Neural progenitor cell (in vitro differentiated cells): Measurements from ENCODE around the gene ERFL. TPM values are rescaled to one million over a fixed set of nuclear protein-coding genes. Genes with fewer than 3 reads are reported as not detected.

Experiments
- DNase-seq: peaks from one replicate; pipeline ENCODE4 v3.0.0-alpha.2; 2016; ENCODE audit warnings: low spot score
- H2AFZ ChIP-seq: fragments of 200-600 bp; sonication (generic); replicated peaks from 2 replicates; pipeline ENCODE4 v1.6.1; 2016; ENCODE audit warnings: antibody characterized with exemption
- H3F3A ChIP-seq: fragments of 200-600 bp; sonication (generic); 2 replicates; pipeline ENCODE4 v1.6.1; 2016; ENCODE audit warnings: antibody characterized with exemption, low read depth
- H3K27ac ChIP-seq: fragments of 200-600 bp; sonication (generic); 2 replicates; pipeline ENCODE4 v1.5.1; 2016; ENCODE audit warnings: mild to moderate bottlenecking
- H3K27me3 ChIP-seq: fragments of 200-600 bp; sonication (generic); 2 replicates; pipeline ENCODE4 v1.6.1; 2016; ENCODE audit warnings: mild to moderate bottlenecking, moderate library complexity
- H3K36me3 ChIP-seq: fragments of 200-600 bp; sonication (generic); 2 replicates; pipeline ENCODE4 v1.5.1; 2016
- H3K4me1 ChIP-seq: fragments of 200-600 bp; sonication (generic); 2 replicates; pipeline ENCODE4 v1.6.1; 2016; ENCODE audit warnings: mixed run types
- H3K4me2 ChIP-seq: fragments of 200-600 bp; sonication (generic); 2 replicates; pipeline ENCODE4 v1.6.1; 2016
- H3K4me3 ChIP-seq: fragments of 200-600 bp; sonication (generic); 2 replicates; pipeline ENCODE4 v1.5.1; 2016
- H3K79me2 ChIP-seq: fragments of 200-600 bp; sonication (generic); 2 replicates; pipeline ENCODE4 v1.6.1; 2016; ENCODE audit warnings: low read depth
- H3K9ac ChIP-seq: fragments of 200-600 bp; sonication (generic); 2 replicates; pipeline ENCODE4 v1.6.1; 2016
- H3K9me3 ChIP-seq: fragments of 200-600 bp; sonication (generic); 2 replicates; pipeline ENCODE4 v1.5.1; 2016; ENCODE audit warnings: low read depth
- H4K20me1 ChIP-seq: fragments of 200-600 bp; sonication (generic); 2 replicates; pipeline ENCODE4 v1.6.1; 2016; ENCODE audit warnings: low read depth
- H3K27ac Mint-ChIP-seq: 3 replicates; pipeline ENCODE4 v1.8.0; 2021; ENCODE audit warnings: mixed read lengths
- H3K27me3 Mint-ChIP-seq: 2 replicates; pipeline ENCODE4 v1.8.0; 2022; ENCODE audit warnings: low read depth, mild to moderate bottlenecking, inconsistent platforms, moderate library complexity, mixed read lengths; ENCODE audit not compliant: insufficient read depth
- H3K36me3 Mint-ChIP-seq: 3 replicates; pipeline ENCODE4 v1.8.0; 2021; ENCODE audit warnings: mixed read lengths
- H3K4me1 Mint-ChIP-seq: 3 replicates; pipeline ENCODE4 v1.8.0; 2021; ENCODE audit warnings: mixed read lengths
- H3K4me3 Mint-ChIP-seq: 3 replicates; pipeline ENCODE4 v1.8.0; 2021; ENCODE audit warnings: mild to moderate bottlenecking, moderate library complexity, mixed read lengths
- H3K9me3 Mint-ChIP-seq: 3 replicates; pipeline ENCODE4 v1.8.0; 2020; ENCODE audit warnings: mixed read lengths
- CTCF ChIP-seq: fragments of 200-600 bp; sonication (generic); IDR thresholded peaks from 2 replicates; pipeline ENCODE4 v1.5.1; 2017; ENCODE audit warnings: antibody characterized with exemption, mild to moderate bottlenecking
- EZH2 ChIP-seq: fragments of 200-600 bp; sonication (generic); IDR thresholded peaks from 2 replicates; pipeline ENCODE4 v1.6.1; 2017; ENCODE audit warnings: antibody characterized with exemption, mild to moderate bottlenecking, moderate library complexity
- EZH2phosphoT487 ChIP-seq: fragments of 200-600 bp; sonication (generic); IDR thresholded peaks from 2 replicates; pipeline ENCODE4 v1.6.1; 2017; ENCODE audit warnings: antibody characterized with exemption
- total RNA-seq: library from RNA; depleted of rRNA; stranded (reverse); fragments of >200 nt; gene quantifications from 2 replicates; pipeline ENCODE4 v1.2.3, GENCODE V29; 2015; ENCODE audit warnings: low replicate concordance

ERFL gene
- total RNA-seq, 1 donor from 2014 or later = 0.65 TPM

- TF ChIP-seq CTCF (no peak), EZH2phosphoT487 (no peak), EZH2 (no peak)
- H3K27ac ChIP-seq = no peak overlapping the region
- no peak overlapping the region for H3K9ac ChIP-seq
- peaks cover 34% of the 10 kb centered on the region for H4K20me1 ChIP-seq
- Mint-ChIP-seq H3K4me3 (no peak overlapping the region), H3K27me3 (peaks cover 69% of the 10 kb centered on the region), H3K9me3 (no peaks in the 10 kb centered on the region), H3K36me3 (no peaks in the 10 kb centered on the region), H3K27ac (no peak overlapping the region), H3K4me1 (peaks cover 15% of the 10 kb centered on the region)
- no peak for DNase-seq
- no peak overlapping the region for H2AFZ ChIP-seq
- peaks cover 2% of the 10 kb centered on the region for H3K4me1 ChIP-seq
- peaks cover 99% of the 10 kb centered on the region for H3K27me3 ChIP-seq
- H3K36me3 ChIP-seq = no peaks in the 10 kb centered on the region
- H3K9me3 ChIP-seq = no peaks in the 10 kb centered on the region
- no peaks in the 10 kb centered on the region for H3K79me2 ChIP-seq
- H3K4me2 ChIP-seq = no peak overlapping the region
- H3K4me3 ChIP-seq = no peak overlapping the region
- peaks cover 23% of the 10 kb centered on the region for H3F3A ChIP-seq
Measured at GRCh38 chr19:41933693-41934426, 5.6 kb upstream of the ERFL start.

GRCh38 chr19:41932720-41933332 lies 4.6 kb upstream of the ERFL start:
- no peaks in the 10 kb centered on the region for H3K9me3 Mint-ChIP-seq
- Histone ChIP-seq H3K4me1 (peaks cover 5% of the 10 kb centered on the region), H3K27me3 (peaks cover 100% of the 10 kb centered on the region), H3F3A (peaks cover 20% of the 10 kb centered on the region), H4K20me1 (peaks cover 34% of the 10 kb centered on the region), H3K27ac (no peak overlapping the region), H3K9me3 (no peaks in the 10 kb centered on the region), H3K79me2 (no peaks in the 10 kb centered on the region), H3K4me2 (no peak overlapping the region), H3K4me3 (no peak overlapping the region), H3K9ac (no peak overlapping the region), H2AFZ (no peak overlapping the region), H3K36me3 (no peaks in the 10 kb centered on the region)
- no peak overlapping the region for H3K27ac Mint-ChIP-seq
- no peaks in the 10 kb centered on the region for H3K36me3 Mint-ChIP-seq
- peaks cover 74% of the 10 kb centered on the region for H3K27me3 Mint-ChIP-seq
- H3K4me3 Mint-ChIP-seq = no peak overlapping the region
- H3K4me1 Mint-ChIP-seq = peaks cover 17% of the 10 kb centered on the region
- TF ChIP-seq EZH2phosphoT487 (no peak), CTCF (no peak), EZH2 (peak; percentile 71)
- DNase-seq = no peak

GRCh38 chr19:41932259-41932719 lies 4.0 kb upstream of the ERFL start:
- Histone ChIP-seq H3K9ac (no peak overlapping the region), H2AFZ (no peak overlapping the region), H3K27ac (no peak overlapping the region), H3F3A (peaks cover 20% of the 10 kb centered on the region), H4K20me1 (peaks cover 38% of the 10 kb centered on the region), H3K4me2 (no peak overlapping the region), H3K4me1 (peaks cover 5% of the 10 kb centered on the region), H3K9me3 (no peaks in the 10 kb centered on the region), H3K27me3 (peaks cover 100% of the 10 kb centered on the region), H3K79me2 (no peaks in the 10 kb centered on the region), H3K4me3 (no peak overlapping the region), H3K36me3 (no peaks in the 10 kb centered on the region)
- no peaks in the 10 kb centered on the region for H3K9me3 Mint-ChIP-seq
- no peak overlapping the region for H3K4me3 Mint-ChIP-seq
- no peaks in the 10 kb centered on the region for H3K36me3 Mint-ChIP-seq
- peak; percentile 24 for TF ChIP-seq EZH2
- TF ChIP-seq CTCF = no peak
- peak; percentile 19 for TF ChIP-seq EZH2phosphoT487
- DNase-seq = no peak
- no peak overlapping the region for H3K27ac Mint-ChIP-seq
- peaks cover 72% of the 10 kb centered on the region for H3K27me3 Mint-ChIP-seq
- peaks cover 14% of the 10 kb centered on the region for H3K4me1 Mint-ChIP-seq
